Upper lobe of left lung (tissue), 4 donors: ENCODE measurements around the gene RGS16.

Experiments
- EP300 ChIP-seq, 4 donors: sonication (generic); formaldehyde crosslinking; IDR thresholded peaks; one replicate each; pipeline ENCODE4 v1.5.1; 2017; ENCODE audit warnings: antibody characterized with exemption in 4 of 4, control low read depth in 2 of 4
- TF ChIP-seq, protein P1 (sequence below), 6 experiments: fragments of 450-650 bp in 4 of 6; fragments of 200-600 bp in 2 of 6; sonication (generic) in 2 of 6; IDR thresholded peaks; one replicate each; pipeline ENCODE4 v1.5.1; 2016 to 2019; ENCODE audit warnings: antibody characterized with exemption in 6 of 6

DNA sequence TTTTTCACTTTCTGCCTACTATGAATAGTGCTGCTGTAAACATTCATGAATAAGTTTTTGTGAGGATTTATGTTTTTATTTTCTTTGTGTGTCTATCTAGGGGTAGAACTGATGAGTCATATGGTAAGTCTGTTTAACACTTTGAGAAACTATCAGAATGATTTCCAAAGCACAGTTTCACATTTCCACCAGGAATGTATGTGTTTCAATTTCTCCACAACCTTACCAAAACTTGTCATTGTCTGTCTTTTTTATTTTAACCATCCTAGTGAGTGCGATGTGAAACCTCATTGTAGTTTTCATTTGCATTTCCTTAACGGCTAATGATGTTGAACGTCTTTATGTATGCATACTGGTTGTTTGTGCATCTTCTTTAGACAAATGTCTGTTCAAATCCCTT, 38.7 kb downstream of the RGS16 start:
- TF ChIP-seq, protein P1, sequence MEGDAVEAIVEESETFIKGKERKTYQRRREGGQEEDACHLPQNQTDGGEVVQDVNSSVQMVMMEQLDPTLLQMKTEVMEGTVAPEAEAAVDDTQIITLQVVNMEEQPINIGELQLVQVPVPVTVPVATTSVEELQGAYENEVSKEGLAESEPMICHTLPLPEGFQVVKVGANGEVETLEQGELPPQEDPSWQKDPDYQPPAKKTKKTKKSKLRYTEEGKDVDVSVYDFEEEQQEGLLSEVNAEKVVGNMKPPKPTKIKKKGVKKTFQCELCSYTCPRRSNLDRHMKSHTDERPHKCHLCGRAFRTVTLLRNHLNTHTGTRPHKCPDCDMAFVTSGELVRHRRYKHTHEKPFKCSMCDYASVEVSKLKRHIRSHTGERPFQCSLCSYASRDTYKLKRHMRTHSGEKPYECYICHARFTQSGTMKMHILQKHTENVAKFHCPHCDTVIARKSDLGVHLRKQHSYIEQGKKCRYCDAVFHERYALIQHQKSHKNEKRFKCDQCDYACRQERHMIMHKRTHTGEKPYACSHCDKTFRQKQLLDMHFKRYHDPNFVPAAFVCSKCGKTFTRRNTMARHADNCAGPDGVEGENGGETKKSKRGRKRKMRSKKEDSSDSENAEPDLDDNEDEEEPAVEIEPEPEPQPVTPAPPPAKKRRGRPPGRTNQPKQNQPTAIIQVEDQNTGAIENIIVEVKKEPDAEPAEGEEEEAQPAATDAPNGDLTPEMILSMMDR (IDR thresholded peaks at IDR 0.05), result no peak
- TF ChIP-seq EP300 (IDR thresholded peaks at IDR 0.05), result no peak
